ENCODE data around the gene BRINP3. TPM values are rescaled to one million over a fixed set of nuclear protein-coding genes. Genes with fewer than 3 reads are reported as not detected.

BRINP3 gene
- total and polyA plus RNA-seq, 9 of the 15 experiments (the other 6 are each of a cell fraction or from before 2014, with no cell fraction given), result 0.09 to 0.75 (median 0.19) TPM; not detected in 1

GRCh38 chr1:190494451-190494850 is 16.8 kb upstream of the BRINP3 start:
- H3K4me2 ChIP-seq (ENCODE audit: insufficient read depth, low read length), result no peak overlapping the region
- FAIRE-seq (no peak), DNase-seq (ENCODE audit: extremely low read depth in 1 of 4, low spot score in 3 of 4) (no peak), ATAC-seq (no peak)
- H3K4me1 ChIP-seq (replicated peaks in 1 of 2; ENCODE audit: control insufficient read depth in 2 of 2, insufficient read depth in 2 of 2, low read length in 2 of 2), result no peaks in the 10 kb centered on the region
- no peaks in the 10 kb centered on the region for H4K20me1 ChIP-seq (replicated peaks; ENCODE audit: control insufficient read depth, insufficient read depth, low read length)
- no TSS peak for BruUV-seq (replicated peaks)
- intact Hi-C loops (cut with micrococcal nuclease) (no loop called here), in situ Hi-C loops (cut with MboI) (no loop called here)
- no peaks in the 10 kb centered on the region for H3K79me2 ChIP-seq (ENCODE audit: control insufficient read depth, insufficient read depth, low read length)
- no peak overlapping the region for H3K4me3 ChIP-seq
- H3K9ac ChIP-seq (ENCODE audit: insufficient read depth in 1 of 2, low read depth in 2 of 2, low read length in 2 of 2), result no peak overlapping the region
- no peaks in the 10 kb centered on the region for H3K36me3 ChIP-seq (ENCODE audit: control insufficient read depth, insufficient read depth, low read length)
- no peaks in the 10 kb centered on the region; the same call in 1 of the 2 replicates for H3K9me3 ChIP-seq (replicated peaks; ENCODE audit: control insufficient read depth, insufficient read depth, low read depth, low read length)
- TF ChIP-seq AFF4 (CRISPR knock-in tag; IDR thresholded peaks at IDR 0.05), result no peak
- WGBS (ENCODE audit: insufficient coverage, low coverage, missing lambda C conversion rate), result 0% methylated on average over 4 of the region's 4 CpGs
- ChIA-PET CTCF (ENCODE audit: low intra/inter-chr PET ratio) (no interaction called here), POLR2A (no interaction called here)
- H3K27ac ChIP-seq (ENCODE audit: extremely low read depth, low read depth, low read length), result no peak overlapping the region
- no peaks in the 10 kb centered on the region for H3K9me1 ChIP-seq (ENCODE audit: control insufficient read depth, insufficient read depth, low read length)
- no peaks in the 10 kb centered on the region for H3K27me3 ChIP-seq (ENCODE audit: control insufficient read depth in 2 of 2, insufficient read depth in 2 of 2, low read length in 2 of 2)
- no peak overlapping the region for H2AFZ ChIP-seq (ENCODE audit: low read depth, low read length)

- H4K20me1 ChIP-seq (replicated peaks; ENCODE audit: control insufficient read depth, insufficient read depth, low read length), result no peaks in the 10 kb centered on the region
- BruUV-seq (replicated peaks), result no TSS peak
- no peak overlapping the region for H3K4me3 ChIP-seq
- ATAC-seq (no peak), DNase-seq (ENCODE audit: extremely low read depth in 1 of 4, low spot score in 3 of 4) (no peak), FAIRE-seq (no peak)
- H3K9me1 ChIP-seq (ENCODE audit: control insufficient read depth, insufficient read depth, low read length), result no peaks in the 10 kb centered on the region
- intact Hi-C loops (cut with micrococcal nuclease), result no loop called here
- CTCF ChIA-PET (ENCODE audit: low intra/inter-chr PET ratio), result no interaction called here
- H3K79me2 ChIP-seq (ENCODE audit: control insufficient read depth, insufficient read depth, low read length), result no peaks in the 10 kb centered on the region
- no peak overlapping the region for H3K4me2 ChIP-seq (ENCODE audit: insufficient read depth, low read length)
- no peak overlapping the region for H3K9ac ChIP-seq (ENCODE audit: insufficient read depth in 1 of 2, low read depth in 2 of 2, low read length in 2 of 2)
- H3K9me3 ChIP-seq (replicated peaks; ENCODE audit: control insufficient read depth, insufficient read depth, low read depth, low read length), result no peaks in the 10 kb centered on the region; the same call in 1 of the 2 replicates
- WGBS (ENCODE audit: insufficient coverage, low coverage, missing lambda C conversion rate), result 2% methylated on average over 2 of the region's 2 CpGs
- POLR2A ChIA-PET, result no interaction called here
- H3K36me3 ChIP-seq (ENCODE audit: control insufficient read depth, insufficient read depth, low read length), result no peaks in the 10 kb centered on the region
- H2AFZ ChIP-seq (ENCODE audit: low read depth, low read length), result no peak overlapping the region
- H3K27ac ChIP-seq (ENCODE audit: extremely low read depth, low read depth, low read length), result no peak overlapping the region
- no peaks in the 10 kb centered on the region for H3K4me1 ChIP-seq (replicated peaks in 1 of 2; ENCODE audit: control insufficient read depth in 2 of 2, insufficient read depth in 2 of 2, low read length in 2 of 2)
- no peaks in the 10 kb centered on the region for H3K27me3 ChIP-seq (ENCODE audit: control insufficient read depth in 2 of 2, insufficient read depth in 2 of 2, low read length in 2 of 2)
- in situ Hi-C loops (cut with MboI), result no loop called here
- TF ChIP-seq ZBTB5 (IDR thresholded peaks at IDR 0.05), result no peak
- no peak for TF ChIP-seq E2F4 (CRISPR knock-in tag; IDR thresholded peaks at IDR 0.05; ENCODE audit: low read depth)
- TF ChIP-seq ELF1 (tag; IDR thresholded peaks at IDR 0.05), result no peak
- TF ChIP-seq MYC (IDR thresholded peaks at IDR 0.05; ENCODE audit: low read depth, low read length), result no peak
- no peak for TF ChIP-seq MYC (CRISPR knock-in tag; IDR thresholded peaks at IDR 0.05; ENCODE audit: borderline replicate concordance, low read depth)
- TF ChIP-seq ZNF79 (CRISPR knock-in tag; IDR thresholded peaks at IDR 0.05; ENCODE audit: low read depth), result no peak
- TF ChIP-seq PREB (CRISPR knock-in tag; IDR thresholded peaks at IDR 0.05), result no peak
Observed at GRCh38 chr1:190491404-190491803, 13.7 kb upstream of the BRINP3 start.
